ENCODE data around the gene STMP1. TPM values are rescaled to one million over a fixed set of nuclear protein-coding genes. Genes with fewer than 3 reads are reported as not detected.

Gene STMP1
- total and polyA plus RNA-seq, 2 of the 8 experiments (the other 6 are each of a cell fraction or from before 2014, with no cell fraction given) = 22.7 to 36.7 TPM

DNA sequence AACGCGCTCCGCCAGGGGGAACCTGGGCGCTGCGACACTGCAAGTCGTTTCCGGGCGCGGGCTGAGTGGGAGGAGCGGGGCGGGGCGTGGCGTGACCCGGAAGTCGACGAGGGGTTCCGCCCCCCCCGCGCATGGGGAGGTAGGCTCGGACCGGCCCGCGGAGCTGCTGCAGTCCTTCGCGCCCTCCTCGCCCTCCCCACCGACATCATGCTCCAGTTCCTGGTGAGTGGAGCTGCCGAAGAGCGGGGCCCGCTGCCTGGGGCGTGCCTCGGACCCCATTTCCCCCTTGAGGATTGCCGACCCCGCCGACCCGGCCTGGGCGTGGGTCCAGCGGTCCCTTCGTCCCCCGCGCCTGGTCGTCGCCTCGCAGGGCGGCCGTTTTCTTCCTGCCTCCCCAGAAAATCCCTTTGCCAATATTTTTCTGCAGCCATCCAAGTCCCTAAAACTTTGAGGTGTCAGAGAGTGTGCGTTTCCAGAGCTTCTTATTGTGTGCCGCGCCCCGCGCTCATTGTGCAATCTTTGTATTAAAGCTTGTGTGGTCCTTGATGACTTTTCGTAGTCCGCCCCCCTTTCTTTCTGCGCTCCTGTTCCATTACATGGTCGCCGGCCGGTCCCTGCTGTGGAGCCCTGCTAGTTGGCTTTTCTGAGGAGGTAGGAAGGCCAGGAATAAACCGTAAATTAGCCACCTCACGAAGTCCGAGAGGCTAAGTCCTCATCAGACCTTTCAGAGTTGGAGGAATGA, at the start of gene STMP1 (continued):
- TF ChIP-seq, protein P1, sequence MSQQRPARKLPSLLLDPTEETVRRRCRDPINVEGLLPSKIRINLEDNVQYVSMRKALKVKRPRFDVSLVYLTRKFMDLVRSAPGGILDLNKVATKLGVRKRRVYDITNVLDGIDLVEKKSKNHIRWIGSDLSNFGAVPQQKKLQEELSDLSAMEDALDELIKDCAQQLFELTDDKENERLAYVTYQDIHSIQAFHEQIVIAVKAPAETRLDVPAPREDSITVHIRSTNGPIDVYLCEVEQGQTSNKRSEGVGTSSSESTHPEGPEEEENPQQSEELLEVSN (IDR thresholded peaks at IDR 0.05) = no peak
- TF ChIP-seq YY1 (IDR thresholded peaks at IDR 0.05; ENCODE audit: low read depth, low read length) (no peak; the same call in 1 of the 2 replicates), TBP (IDR thresholded peaks at IDR 0.05; ENCODE audit: low read depth, low read length) (peak; percentile 92), JUN (IDR thresholded peaks at IDR 0.05; ENCODE audit: low read depth, low read length) (no peak), EZH2 (IDR thresholded peaks at IDR 0.05; ENCODE audit: low read depth, low read length, severe bottlenecking) (no peak), NRF1 (IDR thresholded peaks at IDR 0.05; ENCODE audit: low read depth, low read length) (no peak), GTF2F1 (IDR thresholded peaks at IDR 0.05; ENCODE audit: borderline replicate concordance, low read depth, low read length) (no peak; the same call in 1 of the 2 replicates), CEBPB (IDR thresholded peaks at IDR 0.05; ENCODE audit: low read depth, low read length) (peak; percentile 86; the same call in 1 of the 2 replicates), RBBP5 (IDR thresholded peaks at IDR 0.05; ENCODE audit: borderline replicate concordance, low read depth, low read length) (peak; percentile 98), BCL11A (IDR thresholded peaks at IDR 0.05; ENCODE audit: low read depth in 2 of 2, low read length in 2 of 2) (no peak), RNF2 (IDR thresholded peaks at IDR 0.05; ENCODE audit: borderline replicate concordance, low read depth, low read length, missing control alignments, poor library complexity, severe bottlenecking) (no peak), RAD21 (IDR thresholded peaks at IDR 0.05 in 1 of 2, conservative IDR thresholded peaks at IDR 0.05 in 1 of 2; ENCODE audit: low read depth in 2 of 2, low read length in 2 of 2) (peak; percentile 42 to 46; a peak in 2 of 4 replicates), SIX5 (IDR thresholded peaks at IDR 0.05; ENCODE audit: low read depth, low read length) (no peak)
- TF ChIP-seq, protein P2, sequence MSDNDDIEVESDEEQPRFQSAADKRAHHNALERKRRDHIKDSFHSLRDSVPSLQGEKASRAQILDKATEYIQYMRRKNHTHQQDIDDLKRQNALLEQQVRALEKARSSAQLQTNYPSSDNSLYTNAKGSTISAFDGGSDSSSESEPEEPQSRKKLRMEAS (IDR thresholded peaks at IDR 0.05) = peak; percentile 85
- TF ChIP-seq, protein P3, sequence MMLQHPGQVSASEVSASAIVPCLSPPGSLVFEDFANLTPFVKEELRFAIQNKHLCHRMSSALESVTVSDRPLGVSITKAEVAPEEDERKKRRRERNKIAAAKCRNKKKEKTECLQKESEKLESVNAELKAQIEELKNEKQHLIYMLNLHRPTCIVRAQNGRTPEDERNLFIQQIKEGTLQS (IDR thresholded peaks at IDR 0.05; ENCODE audit: insufficient read depth, low read depth, low read length) = no peak
- TF ChIP-seq, protein P4, sequence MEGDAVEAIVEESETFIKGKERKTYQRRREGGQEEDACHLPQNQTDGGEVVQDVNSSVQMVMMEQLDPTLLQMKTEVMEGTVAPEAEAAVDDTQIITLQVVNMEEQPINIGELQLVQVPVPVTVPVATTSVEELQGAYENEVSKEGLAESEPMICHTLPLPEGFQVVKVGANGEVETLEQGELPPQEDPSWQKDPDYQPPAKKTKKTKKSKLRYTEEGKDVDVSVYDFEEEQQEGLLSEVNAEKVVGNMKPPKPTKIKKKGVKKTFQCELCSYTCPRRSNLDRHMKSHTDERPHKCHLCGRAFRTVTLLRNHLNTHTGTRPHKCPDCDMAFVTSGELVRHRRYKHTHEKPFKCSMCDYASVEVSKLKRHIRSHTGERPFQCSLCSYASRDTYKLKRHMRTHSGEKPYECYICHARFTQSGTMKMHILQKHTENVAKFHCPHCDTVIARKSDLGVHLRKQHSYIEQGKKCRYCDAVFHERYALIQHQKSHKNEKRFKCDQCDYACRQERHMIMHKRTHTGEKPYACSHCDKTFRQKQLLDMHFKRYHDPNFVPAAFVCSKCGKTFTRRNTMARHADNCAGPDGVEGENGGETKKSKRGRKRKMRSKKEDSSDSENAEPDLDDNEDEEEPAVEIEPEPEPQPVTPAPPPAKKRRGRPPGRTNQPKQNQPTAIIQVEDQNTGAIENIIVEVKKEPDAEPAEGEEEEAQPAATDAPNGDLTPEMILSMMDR (IDR thresholded peaks at IDR 0.05; ENCODE audit: control extremely low read depth in 1 of 3, insufficient read depth in 1 of 3, low read depth in 1 of 3, low read length in 3 of 3) = peak; percentile 48 to 72 (median 67); a peak in 3 of 4 replicates

Data from H1 (cell line).